ENCODE results near the gene SFN.

Gene SFN

DNA sequence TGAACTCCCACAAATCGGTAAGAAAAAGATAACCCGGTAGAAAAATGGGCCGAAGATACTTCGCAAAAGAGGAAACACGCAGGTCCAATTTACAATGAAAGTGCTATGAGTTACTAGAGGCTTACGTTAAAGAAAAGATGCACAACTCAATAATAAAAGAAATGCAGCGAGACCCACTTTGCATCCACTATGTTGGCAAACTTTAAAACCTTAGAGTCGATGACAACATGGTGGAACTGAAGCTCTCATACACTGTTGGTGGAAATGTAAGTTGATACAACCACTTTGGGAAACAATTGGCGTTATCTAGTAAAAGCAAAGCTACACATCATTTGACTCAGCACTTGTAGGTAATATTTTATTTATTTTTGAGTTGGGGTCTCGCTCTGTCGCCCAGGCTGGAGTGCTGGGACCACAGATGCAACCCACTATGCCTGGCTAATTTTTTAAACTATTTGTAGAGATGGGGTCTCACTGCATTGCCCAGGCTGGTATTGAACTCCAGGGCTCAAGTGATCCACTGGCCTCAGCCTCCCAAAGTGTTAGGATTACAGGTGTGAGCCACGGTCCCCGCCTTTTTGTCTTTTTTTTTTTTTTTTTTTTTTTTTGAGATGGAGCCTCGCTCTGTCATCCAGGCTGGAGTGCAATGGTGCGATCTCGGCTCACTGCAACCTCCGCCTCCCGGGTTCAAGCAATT, 38.0 kb downstream of the SFN start:
- peak overlapping the region; percentile 53 to 99 (median 85) for H3K4me3 ChIP-seq
- H3K27ac ChIP-seq, result peak overlapping the region in 19 of 21 experiments; percentile 69 to 94 (median 88)

DNA sequence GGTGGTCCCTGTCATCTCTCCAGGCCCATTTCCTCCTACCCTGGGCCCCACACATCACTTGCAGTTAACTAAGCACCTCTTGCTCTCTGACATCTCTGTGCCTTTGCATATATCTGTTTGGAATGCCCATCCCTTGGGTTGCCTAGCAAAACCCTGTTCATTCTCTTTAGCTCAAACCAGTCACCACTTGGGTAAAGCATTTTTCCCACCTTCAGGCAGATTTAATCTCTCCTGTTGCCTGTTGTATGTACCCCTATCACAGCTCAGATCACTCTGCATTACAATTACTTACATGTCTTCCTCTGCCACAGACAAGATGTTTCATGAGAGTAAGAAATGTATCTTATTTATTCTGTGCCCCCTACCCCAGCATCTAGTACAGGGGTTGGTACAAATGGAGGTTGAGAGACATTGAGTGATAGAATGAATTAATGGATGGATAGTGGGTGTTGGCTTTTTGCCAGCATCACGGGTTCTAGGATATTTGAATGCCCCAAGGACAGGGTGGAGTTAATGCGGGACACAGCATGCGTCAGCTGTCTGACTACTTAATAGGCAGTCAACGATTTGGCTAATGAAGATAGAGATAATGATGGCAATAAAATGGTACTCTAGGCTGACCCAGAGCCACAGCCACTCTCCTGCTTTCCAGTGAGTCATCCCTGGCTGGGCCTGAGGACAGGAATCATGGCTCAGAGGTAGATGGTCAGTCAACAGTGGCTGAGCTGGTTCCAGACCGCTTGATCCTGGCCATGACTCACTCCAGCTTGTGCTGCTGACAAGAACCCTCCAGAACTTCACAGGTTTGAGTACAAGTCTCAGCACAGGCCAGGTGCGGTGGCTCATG, 44.3 kb downstream of the SFN start:
- H3K4me3 ChIP-seq, result no peak overlapping the region
- H3K27ac ChIP-seq, result no peak overlapping the region

DNA sequence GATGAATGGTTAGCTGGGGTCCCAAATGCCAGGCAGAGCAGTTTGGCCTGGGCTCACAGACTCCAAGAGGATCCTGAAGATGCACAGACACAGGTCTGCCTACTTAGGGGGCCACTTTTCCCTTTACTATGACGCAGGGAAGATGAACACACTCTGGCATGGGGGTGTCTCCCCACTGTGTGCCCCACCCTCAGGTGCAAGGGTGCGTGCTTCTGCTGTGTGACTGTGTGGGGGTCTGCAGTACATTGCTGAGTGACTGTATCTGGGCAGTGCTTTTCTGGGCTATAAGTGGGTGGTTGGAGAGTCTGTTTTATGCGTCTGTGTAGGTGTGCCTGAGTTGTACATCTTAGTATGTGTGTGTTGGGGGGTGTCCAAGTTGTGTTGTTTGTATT, 47.0 kb downstream of the SFN start:
- H3K4me3 ChIP-seq, result no peak overlapping the region
- no peak overlapping the region for H3K27ac ChIP-seq

DNA sequence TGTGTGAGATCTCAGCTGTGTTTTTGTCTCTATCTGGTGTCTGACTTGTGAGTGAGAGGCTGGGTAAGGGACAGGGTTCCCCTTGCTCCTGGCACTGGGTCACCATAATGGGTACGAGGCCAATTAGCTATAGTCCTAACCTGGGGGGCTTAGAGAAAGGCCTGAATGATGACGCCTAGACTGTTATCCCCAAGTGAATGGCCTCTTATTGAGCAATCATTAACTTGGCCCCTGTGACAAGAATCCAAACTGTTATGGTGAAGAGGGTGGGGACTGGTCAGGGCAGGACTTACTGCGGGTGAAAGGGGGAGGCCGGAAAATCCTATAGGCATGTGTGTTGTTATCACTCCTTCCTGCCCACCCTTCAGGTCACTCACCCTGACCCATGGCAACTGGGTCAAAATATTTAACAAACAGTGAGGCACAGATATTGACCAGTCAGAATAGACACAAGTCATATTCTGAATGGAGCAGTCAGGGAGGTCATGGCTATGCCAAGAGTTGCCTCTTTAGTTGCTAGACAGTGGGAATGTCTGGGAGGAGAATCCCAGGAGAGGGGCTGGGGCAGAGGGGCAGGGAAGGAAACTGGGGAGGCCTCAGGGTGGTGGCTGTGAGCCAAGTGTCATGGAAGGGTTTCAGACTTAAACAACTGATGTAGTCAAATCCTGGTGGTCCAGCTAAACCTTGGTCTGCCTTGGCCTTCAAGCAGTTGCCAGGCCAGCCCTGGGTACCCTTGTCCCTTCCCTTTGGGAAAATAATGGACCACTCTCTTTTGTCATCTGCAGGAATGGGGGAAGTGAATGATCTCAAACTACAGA, 47.6 kb downstream of the SFN start:
- Histone ChIP-seq H3K4me3 (no peak overlapping the region), H3K27ac (no peak overlapping the region)

DNA sequence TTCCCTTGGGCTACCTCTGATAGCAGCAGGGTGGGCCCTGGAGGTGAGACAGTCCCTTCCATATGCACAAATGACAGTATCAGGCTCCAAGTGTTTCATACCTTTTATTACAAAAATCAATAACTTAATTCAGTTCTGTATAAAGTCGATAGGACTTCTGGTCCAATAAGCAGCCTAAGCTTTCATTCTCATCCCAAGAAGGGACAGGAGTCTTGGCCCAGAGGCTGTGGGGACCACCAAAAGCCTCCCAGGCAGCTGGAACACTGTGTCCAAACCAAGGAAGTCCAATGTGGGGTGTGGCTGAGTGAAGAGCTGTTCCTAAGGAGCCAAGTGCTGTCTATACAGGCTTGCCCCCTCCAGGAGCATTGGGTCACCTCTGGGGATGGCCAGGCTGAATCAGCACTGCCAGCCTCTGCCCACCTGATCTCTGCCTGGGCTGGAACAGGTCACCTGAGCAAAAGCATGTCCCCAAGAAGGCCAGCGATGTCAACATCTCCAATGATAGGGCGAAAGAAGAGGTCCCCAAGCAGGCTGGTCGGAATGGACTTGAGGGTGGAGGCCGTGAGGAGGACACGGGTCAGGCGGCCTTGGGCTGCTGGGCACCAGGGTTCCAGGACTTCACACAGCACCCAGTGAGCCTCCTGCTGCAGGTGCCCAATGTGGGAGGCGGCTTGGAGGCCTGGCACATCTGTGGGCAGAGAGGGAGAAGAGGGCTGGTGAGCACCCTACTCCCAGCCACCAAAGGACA, 48.6 kb downstream of the SFN start:
- no peak overlapping the region for H3K4me3 ChIP-seq
- no peak overlapping the region for H3K27ac ChIP-seq

DNA sequence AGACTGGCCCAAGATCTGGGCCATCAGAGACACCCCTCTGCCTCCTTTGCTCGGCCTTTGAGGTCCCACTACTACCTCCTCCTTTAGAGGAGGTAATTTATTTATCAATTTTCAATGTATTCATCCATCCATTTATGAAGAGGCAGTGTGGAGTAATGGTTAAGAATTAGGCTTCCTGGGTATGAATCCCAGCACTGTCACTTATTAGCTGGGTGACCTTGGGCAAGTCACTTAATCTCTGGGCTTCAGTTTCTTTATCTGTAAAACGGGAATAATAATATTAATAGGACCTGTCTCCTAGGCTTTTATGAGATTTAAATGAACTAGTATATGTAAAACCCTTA, 49.2 kb downstream of the SFN start:
- Histone ChIP-seq H3K4me3 (no peak overlapping the region), H3K27ac (no peak overlapping the region)

DNA sequence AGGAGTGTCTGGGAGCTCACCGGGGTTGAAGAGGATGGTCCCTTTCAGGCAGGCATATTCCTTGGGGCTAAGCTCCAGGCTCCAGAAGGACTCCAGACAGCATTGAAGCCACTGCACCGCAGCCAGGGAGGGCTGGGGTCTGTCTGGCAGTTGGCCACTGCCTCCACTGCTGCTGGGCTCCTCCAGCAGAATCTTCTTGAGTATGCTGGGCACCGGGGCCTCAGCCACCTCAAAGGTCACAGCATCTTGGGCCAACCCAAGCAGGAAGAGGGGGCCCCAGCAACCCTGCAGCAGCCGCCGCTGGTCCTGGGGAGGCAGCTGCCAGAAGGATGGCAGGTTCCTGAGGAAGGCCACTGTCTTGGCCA, 50.4 kb downstream of the SFN start:
- H3K27ac ChIP-seq, result no peak overlapping the region

More for the DNA sequence above, 50.4 kb downstream of the SFN start:
- H3K4me3 ChIP-seq, result no peak overlapping the region
